ENCODE measurements around the gene ACCSL. TPM values are rescaled to one million over a fixed set of nuclear protein-coding genes. Genes with fewer than 3 reads are reported as not detected.

The ACCSL gene
- total and polyA plus RNA-seq, 2 donors from 2014 or later: not detected

DNA sequence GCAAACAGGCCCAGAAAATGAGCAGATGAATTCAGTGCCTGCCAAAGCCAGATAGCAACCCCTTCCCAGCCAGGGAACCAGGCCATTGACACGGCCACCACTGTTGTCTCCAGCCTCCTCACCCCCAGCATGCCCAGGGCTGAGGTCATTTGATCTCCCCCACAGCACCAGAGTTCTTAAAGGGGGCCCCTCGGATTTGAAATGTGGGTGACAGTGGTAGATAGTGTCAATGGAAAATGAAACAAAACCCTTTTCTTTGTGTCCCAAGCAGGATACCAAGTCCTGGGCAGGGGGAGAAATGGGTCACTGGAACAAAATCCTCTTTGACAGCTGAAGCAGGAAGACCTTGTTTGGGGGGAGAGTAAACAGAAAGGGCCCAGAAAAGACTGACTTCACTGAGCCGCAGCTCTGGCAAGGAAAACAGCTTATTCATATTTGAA is 14.3 kb upstream of the ACCSL start:
- Histone ChIP-seq H3K4me1 (ENCODE audit: control insufficient read depth in 2 of 3, insufficient read depth in 2 of 3, low read depth in 1 of 3, low read length in 3 of 3) (peaks cover 0 to 10% (median 0%) of the 10 kb centered on the region in 3 donors), H3K9me3 (ENCODE audit: control insufficient read depth in 2 of 3, insufficient read depth in 1 of 3, low read length in 3 of 3) (no peaks in the 10 kb centered on the region), H3K9ac (ENCODE audit: low read length in 3 of 3) (no peak overlapping the region), H3K4me3 (ENCODE audit: low read length in 3 of 3) (no peak overlapping the region), H3K27me3 (ENCODE audit: control insufficient read depth, insufficient read depth, low read length) (no peaks in the 10 kb centered on the region), H3K36me3 (ENCODE audit: control insufficient read depth in 2 of 3, insufficient read depth in 3 of 3, low read length in 3 of 3) (no peaks in the 10 kb centered on the region), H3K27ac (ENCODE audit: low read depth in 2 of 2, low read length in 2 of 2) (peak overlapping the region; percentile 16 to 51)
- TF ChIP-seq, protein P1, sequence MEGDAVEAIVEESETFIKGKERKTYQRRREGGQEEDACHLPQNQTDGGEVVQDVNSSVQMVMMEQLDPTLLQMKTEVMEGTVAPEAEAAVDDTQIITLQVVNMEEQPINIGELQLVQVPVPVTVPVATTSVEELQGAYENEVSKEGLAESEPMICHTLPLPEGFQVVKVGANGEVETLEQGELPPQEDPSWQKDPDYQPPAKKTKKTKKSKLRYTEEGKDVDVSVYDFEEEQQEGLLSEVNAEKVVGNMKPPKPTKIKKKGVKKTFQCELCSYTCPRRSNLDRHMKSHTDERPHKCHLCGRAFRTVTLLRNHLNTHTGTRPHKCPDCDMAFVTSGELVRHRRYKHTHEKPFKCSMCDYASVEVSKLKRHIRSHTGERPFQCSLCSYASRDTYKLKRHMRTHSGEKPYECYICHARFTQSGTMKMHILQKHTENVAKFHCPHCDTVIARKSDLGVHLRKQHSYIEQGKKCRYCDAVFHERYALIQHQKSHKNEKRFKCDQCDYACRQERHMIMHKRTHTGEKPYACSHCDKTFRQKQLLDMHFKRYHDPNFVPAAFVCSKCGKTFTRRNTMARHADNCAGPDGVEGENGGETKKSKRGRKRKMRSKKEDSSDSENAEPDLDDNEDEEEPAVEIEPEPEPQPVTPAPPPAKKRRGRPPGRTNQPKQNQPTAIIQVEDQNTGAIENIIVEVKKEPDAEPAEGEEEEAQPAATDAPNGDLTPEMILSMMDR (IDR thresholded peaks at IDR 0.05; ENCODE audit: borderline replicate concordance, extremely low read depth, insufficient read depth): no peak
- intact Hi-C loops (cut with DNase I): loop anchor here (10.0 kb wide), 1 partner anchor 89 kb away; the partner anchor contains the start of gene C11orf96
- FAIRE-seq (no peak), DNase-seq (no peak)

DNA sequence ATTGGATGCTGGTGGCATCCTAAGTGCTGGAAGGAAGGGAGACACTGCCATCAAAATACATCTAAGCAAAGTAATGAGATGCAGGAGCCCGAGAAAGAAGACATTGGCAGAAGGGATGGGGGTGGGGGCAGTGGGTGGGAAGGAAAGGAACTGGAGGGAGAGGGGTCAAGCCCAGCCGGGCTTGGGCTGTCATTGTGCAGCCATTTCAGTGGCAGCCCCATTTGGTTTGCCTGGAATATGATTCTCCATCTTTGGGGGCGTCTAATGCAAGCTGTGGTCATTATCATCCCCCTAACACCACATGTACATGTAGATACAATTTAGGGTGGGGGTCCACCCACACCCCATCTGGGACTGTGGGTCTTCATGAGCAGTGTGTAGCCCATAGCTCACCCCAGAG is 13.9 kb upstream of the ACCSL start:
- Histone ChIP-seq H3K9me3 (ENCODE audit: control insufficient read depth in 2 of 3, insufficient read depth in 1 of 3, low read length in 3 of 3) (no peaks in the 10 kb centered on the region), H3K4me1 (ENCODE audit: control insufficient read depth in 2 of 3, insufficient read depth in 2 of 3, low read depth in 1 of 3, low read length in 3 of 3) (peaks cover 0 to 10% (median 0%) of the 10 kb centered on the region in 3 donors), H3K27me3 (ENCODE audit: control insufficient read depth, insufficient read depth, low read length) (no peaks in the 10 kb centered on the region), H3K4me3 (ENCODE audit: low read length in 3 of 3) (no peak overlapping the region), H3K9ac (ENCODE audit: low read length in 3 of 3) (no peak overlapping the region), H3K36me3 (ENCODE audit: control insufficient read depth in 2 of 3, insufficient read depth in 3 of 3, low read length in 3 of 3) (no peaks in the 10 kb centered on the region), H3K27ac (ENCODE audit: low read depth in 2 of 2, low read length in 2 of 2) (no peak overlapping the region)
- DNase-seq (no peak), FAIRE-seq (no peak)
- TF ChIP-seq, protein P1 (IDR thresholded peaks at IDR 0.05; ENCODE audit: borderline replicate concordance, extremely low read depth, insufficient read depth): no peak
- intact Hi-C loops (cut with DNase I): loop anchor here (10.0 kb wide), 1 partner anchor 89 kb away; the partner anchor contains the start of gene C11orf96

DNA sequence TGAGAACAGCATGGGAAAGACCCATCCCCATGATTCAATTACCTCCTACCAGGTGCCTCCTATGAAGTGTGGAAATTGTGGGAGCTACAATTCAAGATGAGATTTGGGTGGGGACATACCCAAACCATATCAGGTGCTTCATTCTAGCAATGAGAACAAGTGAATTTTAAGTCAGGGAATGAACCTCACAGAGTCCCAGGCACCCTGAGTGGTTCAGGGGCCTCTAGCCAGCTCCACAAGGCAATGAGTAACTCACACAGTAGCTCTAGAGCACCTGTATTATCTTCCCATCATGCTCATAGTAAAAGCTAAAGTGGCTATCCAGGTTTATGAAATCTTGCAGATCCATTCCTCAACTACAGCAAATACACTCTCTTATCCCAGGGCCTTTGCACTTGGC is 13.1 kb upstream of the ACCSL start:
- Histone ChIP-seq H3K9me3 (ENCODE audit: control insufficient read depth in 2 of 3, insufficient read depth in 1 of 3, low read length in 3 of 3) (no peaks in the 10 kb centered on the region), H3K27me3 (ENCODE audit: control insufficient read depth, insufficient read depth, low read length) (no peaks in the 10 kb centered on the region), H3K4me3 (ENCODE audit: low read length in 3 of 3) (no peak overlapping the region), H3K4me1 (ENCODE audit: control insufficient read depth in 2 of 3, insufficient read depth in 2 of 3, low read depth in 1 of 3, low read length in 3 of 3) (peaks cover 0 to 10% (median 0%) of the 10 kb centered on the region in 3 donors), H3K36me3 (ENCODE audit: control insufficient read depth in 2 of 3, insufficient read depth in 3 of 3, low read length in 3 of 3) (no peaks in the 10 kb centered on the region), H3K9ac (ENCODE audit: low read length in 3 of 3) (no peak overlapping the region), H3K27ac (ENCODE audit: low read depth in 2 of 2, low read length in 2 of 2) (no peak overlapping the region)
- DNase-seq (no peak), FAIRE-seq (no peak)
- intact Hi-C loops (cut with DNase I): loop anchor here (5.0 to 10.0 kb wide), 2 partner anchors 90 to 142 kb away; partner anchors contain the start of gene C11orf96
- TF ChIP-seq, protein P1 (IDR thresholded peaks at IDR 0.05; ENCODE audit: borderline replicate concordance, extremely low read depth, insufficient read depth): no peak
